Duodenal mucosa (tissue), 2 donors: ENCODE data around the gene PLEKHA6.

Experiments
- H3K27ac ChIP-seq: one replicate; pipeline ENCODE4 v1.7.0; 2013; ENCODE audit warnings: low read depth, low read length
- H3K27me3 ChIP-seq, 2 donors: one replicate each; pipeline ENCODE4 v1.7.0; 2013; ENCODE audit warnings: low read length in 2 of 2, control low read depth in 1 of 2; ENCODE audit not compliant: insufficient read depth in 2 of 2, control insufficient read depth in 1 of 2
- H3K36me3 ChIP-seq, 2 donors: one replicate each; pipeline ENCODE4 v1.7.0; 2013; ENCODE audit warnings: low read length in 2 of 2, control low read depth in 1 of 2; ENCODE audit not compliant: insufficient read depth in 2 of 2, control insufficient read depth in 1 of 2
- H3K4me1 ChIP-seq, 2 donors: one replicate each; pipeline ENCODE4 v1.7.0; 2013; ENCODE audit warnings: low read length in 2 of 2, control low read depth in 1 of 2; ENCODE audit not compliant: insufficient read depth in 2 of 2, control insufficient read depth in 1 of 2
- H3K4me3 ChIP-seq, 2 donors: one replicate each; pipeline ENCODE4 v1.7.0; 2013; ENCODE audit warnings: low read length in 2 of 2, low read depth in 1 of 2
- H3K9ac ChIP-seq, 2 donors: one replicate each; pipeline ENCODE4 v1.7.0; 2013; ENCODE audit warnings: low read length in 2 of 2, low read depth in 1 of 2
- H3K9me3 ChIP-seq, 2 donors: one replicate each; pipeline ENCODE4 v1.7.0; 2013; ENCODE audit warnings: low read length in 2 of 2, control low read depth in 1 of 2; ENCODE audit not compliant: control insufficient read depth in 1 of 2

PLEKHA6 gene

GRCh38 chr1:204401730-204402129 lies 42.0 kb upstream of the PLEKHA6 start:
- no peaks in the 10 kb centered on the region for H3K9me3 ChIP-seq
- H3K9ac ChIP-seq: no peak overlapping the region
- H3K27me3 ChIP-seq: no peaks in the 10 kb centered on the region
- H3K4me1 ChIP-seq: peaks cover 5 to 6% of the 10 kb centered on the region in 2 donors
- no peak overlapping the region for H3K4me3 ChIP-seq
- peaks cover 10 to 55% of the 10 kb centered on the region in 2 donors for H3K36me3 ChIP-seq
- H3K27ac ChIP-seq: no peak overlapping the region

DNA sequence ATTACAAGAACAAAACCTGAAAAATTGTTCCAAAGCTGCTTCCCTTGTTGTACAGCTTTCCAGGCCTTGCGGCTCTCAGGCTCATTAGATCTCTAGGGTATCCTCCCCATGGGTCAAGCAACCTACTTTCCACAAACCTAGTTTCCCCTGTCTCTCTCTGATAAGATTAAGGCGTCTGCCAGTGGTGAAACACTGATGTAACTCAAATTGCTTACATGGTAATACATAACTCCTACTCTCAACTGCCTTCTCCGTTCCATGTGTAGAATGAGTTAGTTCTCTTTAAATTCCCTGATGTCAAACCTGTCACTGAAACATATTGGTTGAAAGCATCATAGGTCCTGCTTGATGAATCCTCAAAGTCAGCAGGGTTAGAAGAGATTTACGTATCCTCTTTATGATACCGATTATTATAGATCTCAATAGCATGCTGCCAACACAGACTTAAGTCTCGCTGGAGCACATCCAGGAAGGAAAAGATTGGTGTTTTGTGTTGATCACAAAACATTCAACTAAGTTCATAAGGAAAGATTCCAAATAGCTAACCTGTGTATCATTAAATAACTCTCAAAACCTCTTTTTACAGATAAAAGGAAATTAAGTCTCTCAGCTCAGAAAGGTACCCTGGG lies 41.3 kb upstream of the PLEKHA6 start:
- no peak overlapping the region for H3K4me3 ChIP-seq
- no peaks in the 10 kb centered on the region for H3K27me3 ChIP-seq
- H3K9ac ChIP-seq: no peak overlapping the region
- peaks cover 0 to 5% of the 10 kb centered on the region in 2 donors for H3K4me1 ChIP-seq
- H3K27ac ChIP-seq: no peak overlapping the region
- H3K9me3 ChIP-seq: no peaks in the 10 kb centered on the region
- peaks cover 10 to 54% of the 10 kb centered on the region in 2 donors for H3K36me3 ChIP-seq

GRCh38 chr1:204398197-204399125 lies 38.7 kb upstream of the PLEKHA6 start:
- Histone ChIP-seq H3K36me3 (peaks cover 0 to 31% of the 10 kb centered on the region in 2 donors), H3K9ac (no peak overlapping the region), H3K4me1 (no peaks in the 10 kb centered on the region), H3K4me3 (no peak overlapping the region), H3K9me3 (no peaks in the 10 kb centered on the region), H3K27me3 (no peaks in the 10 kb centered on the region), H3K27ac (no peak overlapping the region)

DNA sequence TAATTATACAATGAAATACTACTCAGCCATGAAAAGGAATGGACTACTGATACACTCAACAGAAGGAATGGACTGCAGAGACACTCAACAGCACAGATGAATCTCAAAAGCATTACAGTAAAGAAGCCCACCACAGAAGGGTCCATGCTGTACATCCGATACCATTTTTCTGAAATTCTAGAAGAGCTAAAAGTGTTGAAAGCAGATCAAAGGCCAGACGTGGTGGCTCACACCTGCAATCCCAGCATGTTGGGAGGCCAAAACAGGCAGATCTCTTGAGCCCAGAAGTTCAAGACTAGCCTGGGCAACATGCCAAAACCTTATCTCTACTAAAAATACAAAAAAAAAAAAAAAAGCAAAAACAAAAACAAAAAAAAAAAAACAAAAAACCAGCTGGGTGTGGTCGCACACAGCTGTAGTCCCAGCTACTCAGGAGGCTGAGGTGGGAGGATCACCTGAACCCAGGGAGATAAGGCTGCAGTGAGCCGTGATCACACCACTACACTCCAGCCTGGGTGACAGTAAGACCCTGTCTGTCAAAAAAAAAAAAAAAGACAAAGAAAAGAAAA lies 36.4 kb upstream of the PLEKHA6 start:
- Histone ChIP-seq H3K27ac (no peak overlapping the region), H3K4me3 (no peak overlapping the region), H3K4me1 (peaks cover 3 to 5% of the 10 kb centered on the region in 2 donors), H3K27me3 (no peaks in the 10 kb centered on the region), H3K36me3 (peaks cover 0 to 21% of the 10 kb centered on the region in 2 donors), H3K9ac (no peak overlapping the region), H3K9me3 (no peaks in the 10 kb centered on the region)

GRCh38 chr1:204391629-204392028 lies 31.9 kb upstream of the PLEKHA6 start:
- Histone ChIP-seq H3K4me1 (peaks cover 8 to 12% of the 10 kb centered on the region in 2 donors), H3K36me3 (no peaks in the 10 kb centered on the region), H3K4me3 (no peak overlapping the region), H3K9ac (no peak overlapping the region), H3K9me3 (no peaks in the 10 kb centered on the region), H3K27me3 (no peaks in the 10 kb centered on the region), H3K27ac (no peak overlapping the region)

- Histone ChIP-seq H3K4me1 (peaks cover 8 to 12% of the 10 kb centered on the region in 2 donors), H3K9ac (no peak overlapping the region), H3K27me3 (no peaks in the 10 kb centered on the region), H3K36me3 (no peaks in the 10 kb centered on the region), H3K4me3 (no peak overlapping the region), H3K9me3 (no peaks in the 10 kb centered on the region), H3K27ac (peak overlapping the region; percentile 4)
Observed at GRCh38 chr1:204390751-204391466, 31.2 kb upstream of the PLEKHA6 start.

DNA sequence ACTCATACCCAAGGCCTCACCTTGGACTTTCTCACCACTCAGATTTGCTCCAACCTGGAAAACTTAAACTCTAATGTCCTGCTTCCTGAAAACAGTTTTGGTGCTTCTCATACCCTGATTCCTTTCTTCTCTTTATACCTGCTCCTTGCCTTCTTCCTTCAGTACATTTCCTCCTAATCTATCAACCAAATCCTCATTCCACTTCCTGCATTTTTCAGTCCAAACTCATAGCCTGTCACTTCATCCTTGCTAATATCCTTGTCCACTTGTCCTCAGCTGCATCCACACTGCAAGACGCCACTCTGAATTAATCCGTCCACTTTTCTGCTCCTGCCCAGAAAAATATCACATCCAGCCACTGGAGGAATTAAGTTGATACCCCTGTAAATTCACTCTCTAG lies 26.0 kb upstream of the PLEKHA6 start:
- no peak overlapping the region for H3K27ac ChIP-seq
- H3K9me3 ChIP-seq: no peaks in the 10 kb centered on the region
- no peaks in the 10 kb centered on the region for H3K27me3 ChIP-seq
- peaks cover 1 to 10% of the 10 kb centered on the region in 2 donors for H3K4me1 ChIP-seq
- no peak overlapping the region for H3K4me3 ChIP-seq
- H3K36me3 ChIP-seq: no peaks in the 10 kb centered on the region
- H3K9ac ChIP-seq: no peak overlapping the region

DNA sequence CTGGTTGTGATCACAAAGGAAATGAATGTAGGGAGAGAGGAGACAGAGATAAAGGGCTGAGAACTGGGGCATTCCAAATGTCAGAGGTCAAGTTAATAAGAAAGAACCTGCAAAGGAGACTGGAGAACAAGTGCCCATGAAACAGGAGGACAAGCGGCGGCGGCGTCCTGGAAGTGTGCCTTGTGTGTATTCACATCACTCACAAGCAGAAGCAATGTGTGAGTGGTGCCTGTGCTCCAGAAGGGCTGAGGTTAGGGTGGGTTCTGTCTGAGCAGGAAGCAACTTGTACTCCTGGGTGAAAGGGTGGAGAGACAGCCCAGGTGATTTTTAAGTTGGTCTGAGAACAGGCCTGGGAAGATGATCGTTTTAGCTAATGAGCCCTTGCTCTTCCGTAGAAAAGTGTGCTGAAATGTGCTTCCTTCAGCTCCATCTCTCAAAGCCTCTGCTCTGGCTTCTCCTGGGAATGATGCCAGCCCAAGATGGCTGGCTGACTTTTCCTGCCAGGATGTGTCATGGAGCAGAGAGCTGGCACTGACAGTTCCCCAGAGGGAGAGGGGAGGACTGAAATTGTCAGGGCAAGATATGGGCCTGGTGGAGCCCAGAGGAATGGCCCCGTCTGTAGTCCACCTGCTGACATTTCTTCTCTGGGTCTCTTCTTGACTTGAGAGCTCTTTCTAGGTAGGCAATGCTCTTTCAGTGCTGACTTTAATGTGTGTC lies 25.1 kb upstream of the PLEKHA6 start:
- H3K4me1 ChIP-seq: peaks cover 8 to 15% of the 10 kb centered on the region in 2 donors
- H3K27me3 ChIP-seq: peaks cover 0 to 4% of the 10 kb centered on the region in 2 donors
- no peak overlapping the region for H3K4me3 ChIP-seq
- H3K27ac ChIP-seq: no peak overlapping the region
- H3K36me3 ChIP-seq: no peaks in the 10 kb centered on the region
- no peaks in the 10 kb centered on the region for H3K9me3 ChIP-seq
- H3K9ac ChIP-seq: no peak overlapping the region

DNA sequence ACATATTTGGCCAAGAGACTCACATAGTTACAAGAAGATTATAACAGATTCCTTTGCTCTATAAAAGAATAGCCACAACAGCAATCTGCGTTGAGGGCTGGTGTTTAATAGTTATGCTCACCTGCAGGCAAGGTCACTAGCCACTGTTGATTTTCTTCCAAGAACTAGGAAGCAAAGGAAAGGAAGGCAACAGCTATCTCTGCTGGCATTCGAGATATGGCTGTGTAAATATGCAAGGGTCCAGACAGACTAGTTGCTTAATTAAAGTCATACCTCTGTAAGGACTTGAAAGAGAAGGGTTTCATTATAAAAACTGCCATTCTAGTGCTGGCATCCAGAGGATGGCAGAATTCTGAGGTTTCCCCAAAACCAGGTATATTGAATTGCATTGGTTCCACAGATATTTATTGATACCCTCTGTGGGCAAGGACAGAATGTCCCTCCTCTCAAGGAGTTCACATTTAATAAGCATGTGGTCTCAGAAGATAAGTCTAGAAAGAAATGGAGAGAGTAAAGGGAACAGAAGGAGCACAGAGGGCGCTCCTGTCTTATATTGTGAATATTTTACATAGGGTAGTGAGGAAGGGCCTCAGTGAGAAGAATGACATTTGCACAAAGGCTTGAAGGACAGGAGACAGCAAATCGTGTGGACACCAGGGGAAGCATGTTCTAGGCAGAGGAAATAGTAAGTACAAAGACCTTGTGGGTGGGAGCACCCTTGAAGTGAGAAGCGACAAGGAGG lies 23.6 kb upstream of the PLEKHA6 start:
- Histone ChIP-seq H3K27me3 (peaks cover 3 to 4% of the 10 kb centered on the region in 2 donors), H3K27ac (no peak overlapping the region), H3K9ac (no peak overlapping the region), H3K4me3 (no peak overlapping the region), H3K36me3 (no peaks in the 10 kb centered on the region), H3K9me3 (no peaks in the 10 kb centered on the region), H3K4me1 (peaks cover 19 to 25% of the 10 kb centered on the region in 2 donors)
